ENCODE measurements around the gene OR1L6. TPM values are rescaled to one million over a fixed set of nuclear protein-coding genes. Genes with fewer than 3 reads are reported as not detected.

OR1L6 gene
- total and polyA plus RNA-seq, 2 experiments from 2014 or later: not detected

- H3K4me2 ChIP-seq: no peak overlapping the region
- H3K4me3 ChIP-seq: no peak overlapping the region
- H3K36me3 ChIP-seq (replicated peaks; ENCODE audit: insufficient read depth, low read depth): no peaks in the 10 kb centered on the region
- H3K79me2 ChIP-seq: no peaks in the 10 kb centered on the region
- H3K27ac ChIP-seq: no peak overlapping the region
- no peaks in the 10 kb centered on the region for H4K20me1 ChIP-seq (ENCODE audit: insufficient read depth, poor library complexity, severe bottlenecking)
- H3K9me3 ChIP-seq (ENCODE audit: low read depth): no peaks in the 10 kb centered on the region
- no peak for DNase-seq (ENCODE audit: low spot score)
- H3K9me2 ChIP-seq (replicated peaks; ENCODE audit: insufficient read depth): no peaks in the 10 kb centered on the region
- no peaks in the 10 kb centered on the region for H3K4me1 ChIP-seq (ENCODE audit: insufficient read depth)
- TF ChIP-seq EZH2phosphoT487 (IDR thresholded peaks at IDR 0.05; ENCODE audit: low read depth, severe bottlenecking, unreplicated experiment): no peak
- no peak for TF ChIP-seq EZH2 (IDR thresholded peaks at IDR 0.05; ENCODE audit: borderline replicate concordance)
- no peak for TF ChIP-seq CTCF (IDR thresholded peaks at IDR 0.05; ENCODE audit: poor library complexity)
- no peaks in the 10 kb centered on the region for H3K27me3 ChIP-seq
- 59% methylated on average over 4 of the region's 4 CpGs for WGBS (ENCODE audit: low lambda C conversion rate, missing lambda C conversion rate)
- H2AFZ ChIP-seq: no peak overlapping the region
Observed at GRCh38 chr9:122780026-122780425, 37.9 kb downstream of the OR1L6 start.

GRCh38 chr9:122781671-122782070, 39.6 kb downstream of the OR1L6 start:
- H2AFZ ChIP-seq: no peak overlapping the region
- no peaks in the 10 kb centered on the region for H3K79me2 ChIP-seq
- H3K4me3 ChIP-seq: no peak overlapping the region
- no peaks in the 10 kb centered on the region for H3K36me3 ChIP-seq (replicated peaks; ENCODE audit: insufficient read depth, low read depth)
- DNase-seq (ENCODE audit: low spot score): no peak
- no peaks in the 10 kb centered on the region for H3K9me3 ChIP-seq (ENCODE audit: low read depth)
- no peaks in the 10 kb centered on the region for H3K9me2 ChIP-seq (replicated peaks; ENCODE audit: insufficient read depth)
- no peaks in the 10 kb centered on the region for H3K27me3 ChIP-seq
- no peaks in the 10 kb centered on the region for H4K20me1 ChIP-seq (ENCODE audit: insufficient read depth, poor library complexity, severe bottlenecking)
- 49% methylated on average over 3 of the region's 3 CpGs for WGBS (ENCODE audit: low lambda C conversion rate, missing lambda C conversion rate)
- no peak for TF ChIP-seq EZH2 (IDR thresholded peaks at IDR 0.05; ENCODE audit: borderline replicate concordance)
- no peak for TF ChIP-seq EZH2phosphoT487 (IDR thresholded peaks at IDR 0.05; ENCODE audit: low read depth, severe bottlenecking, unreplicated experiment)
- no peak for TF ChIP-seq CTCF (IDR thresholded peaks at IDR 0.05; ENCODE audit: poor library complexity)
- no peaks in the 10 kb centered on the region for H3K4me1 ChIP-seq (ENCODE audit: insufficient read depth)
- H3K27ac ChIP-seq: no peak overlapping the region
- no peak overlapping the region for H3K4me2 ChIP-seq

GRCh38 chr9:122785269-122785668, 43.2 kb downstream of the OR1L6 start:
- TF ChIP-seq EZH2phosphoT487 (IDR thresholded peaks at IDR 0.05; ENCODE audit: low read depth, severe bottlenecking, unreplicated experiment) (no peak), CTCF (IDR thresholded peaks at IDR 0.05; ENCODE audit: poor library complexity) (no peak), EZH2 (IDR thresholded peaks at IDR 0.05; ENCODE audit: borderline replicate concordance) (no peak)
- Histone ChIP-seq H3K9me3 (ENCODE audit: low read depth) (no peaks in the 10 kb centered on the region), H3K4me2 (no peak overlapping the region), H3K36me3 (replicated peaks; ENCODE audit: insufficient read depth, low read depth) (no peaks in the 10 kb centered on the region), H3K4me1 (ENCODE audit: insufficient read depth) (no peaks in the 10 kb centered on the region), H3K9me2 (replicated peaks; ENCODE audit: insufficient read depth) (no peaks in the 10 kb centered on the region), H3K4me3 (no peak overlapping the region), H3K27ac (no peak overlapping the region), H3K27me3 (no peaks in the 10 kb centered on the region), H3K79me2 (no peaks in the 10 kb centered on the region), H4K20me1 (ENCODE audit: insufficient read depth, poor library complexity, severe bottlenecking) (no peaks in the 10 kb centered on the region), H2AFZ (no peak overlapping the region)
- DNase-seq (ENCODE audit: low spot score): no peak

- no peak for DNase-seq (ENCODE audit: low spot score)
- H3K4me3 ChIP-seq: no peak overlapping the region
- H3K9me3 ChIP-seq (ENCODE audit: low read depth): no peaks in the 10 kb centered on the region
- no peaks in the 10 kb centered on the region for H3K9me2 ChIP-seq (replicated peaks; ENCODE audit: insufficient read depth)
- TF ChIP-seq EZH2phosphoT487 (IDR thresholded peaks at IDR 0.05; ENCODE audit: low read depth, severe bottlenecking, unreplicated experiment): no peak
- TF ChIP-seq CTCF (IDR thresholded peaks at IDR 0.05; ENCODE audit: poor library complexity): no peak
- no peak for TF ChIP-seq EZH2 (IDR thresholded peaks at IDR 0.05; ENCODE audit: borderline replicate concordance)
- H3K4me1 ChIP-seq (ENCODE audit: insufficient read depth): no peaks in the 10 kb centered on the region
- WGBS (ENCODE audit: low lambda C conversion rate, missing lambda C conversion rate): 83% methylated on average over 4 of the region's 4 CpGs
- no peak overlapping the region for H3K27ac ChIP-seq
- no peaks in the 10 kb centered on the region for H3K27me3 ChIP-seq
- no peaks in the 10 kb centered on the region for H3K36me3 ChIP-seq (replicated peaks; ENCODE audit: insufficient read depth, low read depth)
- H4K20me1 ChIP-seq (ENCODE audit: insufficient read depth, poor library complexity, severe bottlenecking): no peaks in the 10 kb centered on the region
- H3K4me2 ChIP-seq: no peak overlapping the region
- no peaks in the 10 kb centered on the region for H3K79me2 ChIP-seq
- no peak overlapping the region for H2AFZ ChIP-seq
Observed at GRCh38 chr9:122786338-122786737, 44.2 kb downstream of the OR1L6 start.

Measured in hepatocyte (in vitro differentiated cells).